T47D (cell line): ENCODE measurements around the gene OR2A25.

Source experiments
- DNase-seq, 2 experiments: peaks; one replicate each; pipeline versions ENCODE4 v3.0.0 to v3.0.0-alpha.2; 2011 to 2012; ENCODE audit warnings: low read depth in 1 of 2, low spot score in 1 of 2
- JUND ChIP-seq: IDR thresholded peaks from 2 replicates; pipeline ENCODE4 v1.6.1; 2012; ENCODE audit warnings: low read depth
- in situ Hi-C: cut with HindIII; loops from 2 replicates; pipeline ENCODE4 v1.10.0; 2016; ENCODE audit warnings: low sequenced_read_pairs, low pct_unique_long_range_greater_than_20kb

Gene OR2A25

GRCh38 chr7:144090667-144091066 lies 21.1 kb downstream of the OR2A25 start:
- no peak for TF ChIP-seq JUND
- DNase-seq, result no peak
- in situ Hi-C loops, result no loop called here

- in situ Hi-C loops, result no loop called here
- no peak for DNase-seq
- TF ChIP-seq JUND, result no peak
Measured at GRCh38 chr7:144098776-144099175, 29.2 kb downstream of the OR2A25 start.

GRCh38 chr7:144100607-144101006 lies 31.0 kb downstream of the OR2A25 start:
- no peak for TF ChIP-seq JUND
- DNase-seq, result no peak
- in situ Hi-C loops, result no loop called here

- no peak for TF ChIP-seq JUND
- DNase-seq, result no peak
- in situ Hi-C loops, result no loop called here
Measured at GRCh38 chr7:144102041-144102440, 32.4 kb downstream of the OR2A25 start.

GRCh38 chr7:144105211-144105610 lies 35.6 kb downstream of the OR2A25 start:
- DNase-seq, result no peak
- in situ Hi-C loops, result no loop called here
- TF ChIP-seq JUND, result no peak

- TF ChIP-seq JUND, result no peak
- no peak for DNase-seq
- in situ Hi-C loops, result no loop called here
Measured at GRCh38 chr7:144109283-144109682, 39.7 kb downstream of the OR2A25 start, which contains the start of gene OR2A2. TSS of gene OR2A2 (plus strand) at chr7:144109583. CDS start at chr7:144109583, 0 bp downstream.

- DNase-seq, result no peak
- in situ Hi-C loops, result no loop called here
- no peak for TF ChIP-seq JUND
Measured at GRCh38 chr7:144110272-144110671, 40.7 kb downstream of the OR2A25 start.

- no peak for TF ChIP-seq JUND
- DNase-seq, result no peak
- in situ Hi-C loops, result no loop called here
Measured at GRCh38 chr7:144113651-144114050, 44.0 kb downstream of the OR2A25 start.

- DNase-seq, result no peak
- in situ Hi-C loops, result no loop called here
- TF ChIP-seq JUND, result no peak
Measured at GRCh38 chr7:144118341-144118740, 48.7 kb downstream of the OR2A25 start.

GRCh38 chr7:144122876-144123275 lies 53.3 kb downstream of the OR2A25 start, which contains the start of gene OR2A14:
TSS of gene OR2A14 (plus strand) at chr7:144123176. CDS start at chr7:144129113, 5,937 bp downstream.
- no peak for DNase-seq
- in situ Hi-C loops, result no loop called here
- no peak for TF ChIP-seq JUND
